GM12873 (cell line): Measurements from ENCODE around the gene GPR149.

ENCODE experiments used
- CTCF ChIP-seq: IDR thresholded peaks from 2 replicates; pipeline ENCODE4 v1.5.1; 2012; ENCODE audit warnings: low read depth, mild to moderate bottlenecking, moderate library complexity, low read length, control low read depth; ENCODE audit not compliant: insufficient read depth; ENCODE audit errors: missing control alignments

Gene GPR149

DNA sequence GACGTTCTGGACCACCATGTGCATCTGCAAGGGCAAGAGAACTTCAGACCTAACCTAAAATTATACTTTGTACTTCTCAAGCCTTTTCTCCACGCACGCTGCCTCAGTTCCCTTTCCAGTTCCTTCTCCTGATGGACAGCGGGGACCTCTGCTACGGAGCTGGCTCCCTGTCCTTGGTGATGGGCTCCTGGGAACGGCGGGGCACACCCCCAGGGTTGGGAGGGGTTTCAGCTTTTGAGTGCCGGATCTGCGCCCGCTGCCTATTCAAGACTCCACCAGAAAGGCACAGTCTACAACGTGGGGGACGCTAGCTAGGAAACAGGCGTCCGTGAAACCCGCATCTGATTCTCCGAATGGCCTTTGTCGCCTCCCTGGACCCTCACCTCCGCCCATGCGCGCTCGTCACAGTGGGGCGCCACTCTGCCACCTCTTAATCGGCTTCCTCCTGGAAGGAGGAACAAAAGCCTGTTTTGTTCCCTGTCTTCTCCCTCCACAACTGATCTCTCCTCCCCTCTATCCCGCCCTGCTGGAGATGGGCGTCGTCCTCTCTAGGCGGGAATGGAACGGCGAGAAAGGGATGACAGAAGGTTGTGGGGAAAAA, 2.2 kb downstream of the GPR149 start:
- no peak for TF ChIP-seq CTCF

DNA sequence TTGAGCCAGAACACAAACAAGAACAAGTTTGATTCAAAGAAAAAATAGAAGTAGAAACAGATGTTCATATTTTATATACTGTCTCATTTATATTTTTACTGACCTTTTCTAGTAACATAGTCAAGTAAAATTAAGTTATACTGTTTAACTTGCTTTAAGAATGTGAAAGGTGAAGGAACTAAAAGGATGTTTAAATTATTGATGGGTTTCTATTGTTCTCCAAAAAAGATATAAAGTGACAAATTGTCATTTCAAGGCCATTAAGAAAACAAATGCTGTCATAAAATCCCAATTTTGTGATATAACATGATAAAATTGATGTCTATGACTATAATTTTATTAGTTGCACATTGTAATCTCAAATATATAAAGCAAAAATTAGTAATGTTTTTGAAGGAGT, 7.3 kb downstream of the GPR149 start:
- TF ChIP-seq CTCF: no peak

DNA sequence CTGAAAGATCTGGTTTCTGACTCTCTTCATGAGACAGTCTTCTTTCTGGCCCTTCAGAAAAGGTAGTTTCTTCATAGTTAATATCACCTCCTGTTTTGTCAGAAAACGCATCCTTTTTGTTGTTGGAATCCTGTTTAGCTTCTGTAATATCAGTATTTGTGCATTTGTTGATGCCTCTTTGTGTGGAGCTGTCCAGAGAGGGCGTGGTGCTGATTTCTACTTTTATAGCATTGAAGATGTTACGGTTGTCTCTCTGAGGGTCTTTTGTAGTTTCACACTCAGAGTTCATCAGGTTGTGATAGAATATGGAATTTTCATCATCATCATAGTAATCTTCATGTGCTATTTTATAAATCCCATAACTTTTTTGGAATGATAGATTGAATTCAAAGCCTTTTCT, 8.9 kb downstream of the GPR149 start:
- TF ChIP-seq CTCF: no peak

GRCh38 chr3:154398084-154398967, 31.7 kb downstream of the GPR149 start:
- TF ChIP-seq CTCF: no peak

DNA sequence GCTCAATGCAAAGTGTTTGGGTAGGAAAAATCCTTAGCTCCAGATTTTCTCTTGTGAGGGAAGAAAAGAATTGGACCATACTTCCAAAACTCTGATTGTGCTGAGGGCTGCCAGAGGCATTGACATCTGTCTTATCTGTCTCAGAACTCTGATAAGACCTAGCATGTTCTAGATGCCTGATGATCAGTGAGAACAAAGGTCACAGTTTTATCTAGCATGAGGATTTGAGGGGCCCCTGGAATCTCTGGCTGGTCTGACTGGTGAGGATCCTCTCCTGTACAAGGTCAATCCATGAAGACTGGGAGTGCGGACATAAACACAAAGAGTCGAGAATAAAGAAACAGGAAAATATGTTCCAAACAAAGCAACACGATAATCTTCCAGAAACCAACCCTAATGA, 40.1 kb downstream of the GPR149 start:
- no peak for TF ChIP-seq CTCF

GRCh38 chr3:154384479-154384878, 45.5 kb downstream of the GPR149 start:
- no peak for TF ChIP-seq CTCF

DNA sequence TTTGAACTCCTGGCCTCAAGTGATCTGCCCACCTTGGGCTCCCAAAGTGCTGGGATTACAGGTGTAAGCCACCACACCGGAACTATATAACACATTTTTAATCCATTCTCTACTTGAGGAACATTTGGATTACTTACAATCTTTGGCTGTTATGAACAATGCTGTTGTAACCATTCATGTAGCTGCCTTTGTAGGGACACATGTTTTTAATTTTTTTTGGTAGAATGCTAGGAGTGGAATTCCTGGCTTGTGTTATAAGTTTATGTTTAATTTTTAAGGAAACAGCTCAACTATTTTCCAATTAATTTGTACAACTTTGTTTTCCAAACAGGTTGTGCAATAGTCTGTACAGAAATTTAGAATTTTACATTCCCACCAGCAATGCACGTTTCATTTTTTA, 51.7 kb downstream of the GPR149 start:
- TF ChIP-seq CTCF: no peak
